ENCODE results near the gene ZNF516. TPM values are rescaled to one million over a fixed set of nuclear protein-coding genes. Genes with fewer than 3 reads are reported as not detected.
A peak's percentile ranks its signal among the peaks of the same experiment; 100 is the strongest.

ZNF516 gene
- total RNA-seq, 3 donors from 2014 or later (not counting 1 experiment from before 2014, with no cell fraction given): 49.1 to 60.0 (median 52.4) TPM

GRCh38 chr18:76487070-76487469 lies 8.0 kb downstream of the ZNF516 start:
- peaks cover 12% of the 10 kb centered on the region for H3K4me1 ChIP-seq (ENCODE audit: control insufficient read depth, insufficient read depth, low read length)
- Mint-ChIP-seq H3K27me3 (ENCODE audit: low read depth in 2 of 2) (no peaks in the 10 kb centered on the region), H3K4me3 (no peak overlapping the region), H3K9me3 (no peaks in the 10 kb centered on the region), H3K36me3 (no peaks in the 10 kb centered on the region), H3K27ac (peak overlapping the region in 1 of 2 donors; percentile 3), H3K4me1 (peaks cover 52 to 61% of the 10 kb centered on the region in 2 donors)
- intact Hi-C loops (cut with micrococcal nuclease): no loop called here
- DNase-seq: no peak
- no peaks in the 10 kb centered on the region for H3K9me3 ChIP-seq (ENCODE audit: control insufficient read depth, insufficient read depth, low read length)
- no peaks in the 10 kb centered on the region for H3K27me3 ChIP-seq (ENCODE audit: control insufficient read depth, insufficient read depth, low read length)
- H3K36me3 ChIP-seq (ENCODE audit: control insufficient read depth, insufficient read depth, low read length): no peaks in the 10 kb centered on the region
- WGBS (ENCODE audit: insufficient coverage): 92% methylated on average over 4 of the region's 5 CpGs
- no peak overlapping the region for H3K27ac ChIP-seq (ENCODE audit: low read length)
- ATAC-seq: no peak
- no peak overlapping the region for H3K4me3 ChIP-seq (ENCODE audit: low read length)
- no peak for TF ChIP-seq CTCF (IDR thresholded peaks at IDR 0.05)

GRCh38 chr18:76486574-76486973 lies 8.5 kb downstream of the ZNF516 start:
- no peak for TF ChIP-seq CTCF (IDR thresholded peaks at IDR 0.05)
- Mint-ChIP-seq H3K9me3 (no peaks in the 10 kb centered on the region), H3K27ac (peak overlapping the region in 1 of 2 donors; percentile 3), H3K4me3 (no peak overlapping the region), H3K27me3 (ENCODE audit: low read depth in 2 of 2) (no peaks in the 10 kb centered on the region), H3K36me3 (no peaks in the 10 kb centered on the region), H3K4me1 (peaks cover 56 to 60% of the 10 kb centered on the region in 2 donors)
- 60% methylated on average over 4 of the region's 6 CpGs for WGBS (ENCODE audit: insufficient coverage)
- no peak overlapping the region for H3K4me3 ChIP-seq (ENCODE audit: low read length)
- no peak for DNase-seq
- no peaks in the 10 kb centered on the region for H3K9me3 ChIP-seq (ENCODE audit: control insufficient read depth, insufficient read depth, low read length)
- no peak for ATAC-seq
- intact Hi-C loops (cut with micrococcal nuclease): no loop called here
- H3K27me3 ChIP-seq (ENCODE audit: control insufficient read depth, insufficient read depth, low read length): no peaks in the 10 kb centered on the region
- H3K4me1 ChIP-seq (ENCODE audit: control insufficient read depth, insufficient read depth, low read length): peaks cover 7% of the 10 kb centered on the region
- no peaks in the 10 kb centered on the region for H3K36me3 ChIP-seq (ENCODE audit: control insufficient read depth, insufficient read depth, low read length)
- no peak overlapping the region for H3K27ac ChIP-seq (ENCODE audit: low read length)

- no peak for DNase-seq
- Histone ChIP-seq H3K9me3 (ENCODE audit: control insufficient read depth, insufficient read depth, low read length) (no peaks in the 10 kb centered on the region), H3K27ac (ENCODE audit: low read length) (no peak overlapping the region), H3K36me3 (ENCODE audit: control insufficient read depth, insufficient read depth, low read length) (no peaks in the 10 kb centered on the region), H3K4me1 (ENCODE audit: control insufficient read depth, insufficient read depth, low read length) (peaks cover 6% of the 10 kb centered on the region), H3K4me3 (ENCODE audit: low read length) (no peak overlapping the region), H3K27me3 (ENCODE audit: control insufficient read depth, insufficient read depth, low read length) (no peaks in the 10 kb centered on the region)
- Mint-ChIP-seq H3K4me3 (no peak overlapping the region), H3K27ac (peak overlapping the region in 1 of 2 donors; percentile 51), H3K36me3 (no peaks in the 10 kb centered on the region), H3K4me1 (peaks cover 56 to 65% of the 10 kb centered on the region in 2 donors), H3K9me3 (no peaks in the 10 kb centered on the region), H3K27me3 (ENCODE audit: low read depth in 2 of 2) (no peaks in the 10 kb centered on the region)
- no peak for TF ChIP-seq CTCF (IDR thresholded peaks at IDR 0.05)
- WGBS (ENCODE audit: insufficient coverage): 52% methylated on average over 3 of the region's 3 CpGs
- ATAC-seq: no peak
- intact Hi-C loops (cut with micrococcal nuclease): no loop called here
Measured at GRCh38 chr18:76486038-76486437, 9.0 kb downstream of the ZNF516 start.

- ATAC-seq (peak in 1 of 3 donors; percentile 32), DNase-seq (no peak)
- Mint-ChIP-seq H3K4me3 (no peak overlapping the region), H3K4me1 (peaks cover 44 to 53% of the 10 kb centered on the region in 2 donors), H3K9me3 (no peaks in the 10 kb centered on the region), H3K27me3 (ENCODE audit: low read depth in 2 of 2) (no peaks in the 10 kb centered on the region), H3K36me3 (no peaks in the 10 kb centered on the region), H3K27ac (peak overlapping the region in 1 of 2 donors; percentile 21)
- Histone ChIP-seq H3K27me3 (ENCODE audit: control insufficient read depth, insufficient read depth, low read length) (no peaks in the 10 kb centered on the region), H3K27ac (ENCODE audit: low read length) (no peak overlapping the region), H3K4me3 (ENCODE audit: low read length) (no peak overlapping the region), H3K36me3 (ENCODE audit: control insufficient read depth, insufficient read depth, low read length) (no peaks in the 10 kb centered on the region), H3K9me3 (ENCODE audit: control insufficient read depth, insufficient read depth, low read length) (no peaks in the 10 kb centered on the region), H3K4me1 (ENCODE audit: control insufficient read depth, insufficient read depth, low read length) (no peaks in the 10 kb centered on the region)
- intact Hi-C loops (cut with micrococcal nuclease): no loop called here
- no peak for TF ChIP-seq CTCF (IDR thresholded peaks at IDR 0.05)
- WGBS (ENCODE audit: insufficient coverage): 13% methylated on average over 5 of the region's 6 CpGs
Measured at GRCh38 chr18:76484749-76485387, 10.2 kb downstream of the ZNF516 start.
